Measurements from ENCODE around the gene TPST1. TPM values are rescaled to one million over a fixed set of nuclear protein-coding genes. Genes with fewer than 3 reads are reported as not detected.

Gene TPST1
- total RNA-seq, 1 donor from 2014 or later = 30.0 TPM

- Mint-ChIP-seq H3K36me3 (ENCODE audit: low read depth) (no peaks in the 10 kb centered on the region), H3K27ac (ENCODE audit: unreplicated experiment) (no peak overlapping the region), H3K4me3 (ENCODE audit: unreplicated experiment) (no peak overlapping the region), H3K9me3 (ENCODE audit: low read depth) (no peaks in the 10 kb centered on the region), H3K4me1 (ENCODE audit: low read depth) (peaks cover 63% of the 10 kb centered on the region), H3K27me3 (ENCODE audit: low read depth) (no peaks in the 10 kb centered on the region)
- no peak for TF ChIP-seq CTCF (IDR thresholded peaks at IDR 0.05)
- DNase-seq (ENCODE audit: low spot score) = no peak
Measured at GRCh38 chr7:66279912-66280311, 74.8 kb downstream of the TPST1 start.

- Mint-ChIP-seq H3K36me3 (ENCODE audit: low read depth) (no peaks in the 10 kb centered on the region), H3K4me3 (ENCODE audit: unreplicated experiment) (peak overlapping the region; percentile 29), H3K27me3 (ENCODE audit: low read depth) (no peaks in the 10 kb centered on the region), H3K27ac (ENCODE audit: unreplicated experiment) (peak overlapping the region; percentile 94), H3K9me3 (ENCODE audit: low read depth) (no peaks in the 10 kb centered on the region), H3K4me1 (ENCODE audit: low read depth) (peaks cover 58% of the 10 kb centered on the region)
- no peak for DNase-seq (ENCODE audit: low spot score)
- no peak for TF ChIP-seq CTCF (IDR thresholded peaks at IDR 0.05)
Measured at GRCh38 chr7:66281678-66282590, 76.8 kb downstream of the TPST1 start.

GRCh38 chr7:66282591-66282935 is 77.4 kb downstream of the TPST1 start:
- Mint-ChIP-seq H3K27me3 (ENCODE audit: low read depth) (no peaks in the 10 kb centered on the region), H3K9me3 (ENCODE audit: low read depth) (no peaks in the 10 kb centered on the region), H3K36me3 (ENCODE audit: low read depth) (no peaks in the 10 kb centered on the region), H3K4me1 (ENCODE audit: low read depth) (peaks cover 52% of the 10 kb centered on the region), H3K4me3 (ENCODE audit: unreplicated experiment) (no peak overlapping the region), H3K27ac (ENCODE audit: unreplicated experiment) (peak overlapping the region; percentile 94)
- no peak for TF ChIP-seq CTCF (IDR thresholded peaks at IDR 0.05)
- DNase-seq (ENCODE audit: low spot score) = no peak

- H3K27me3 Mint-ChIP-seq (ENCODE audit: low read depth) = no peaks in the 10 kb centered on the region
- DNase-seq (ENCODE audit: low spot score) = no peak
- H3K27ac Mint-ChIP-seq (ENCODE audit: unreplicated experiment) = peak overlapping the region; percentile 94
- TF ChIP-seq CTCF (IDR thresholded peaks at IDR 0.05) = no peak
- H3K4me3 Mint-ChIP-seq (ENCODE audit: unreplicated experiment) = no peak overlapping the region
- peaks cover 48% of the 10 kb centered on the region for H3K4me1 Mint-ChIP-seq (ENCODE audit: low read depth)
- H3K36me3 Mint-ChIP-seq (ENCODE audit: low read depth) = no peaks in the 10 kb centered on the region
- no peaks in the 10 kb centered on the region for H3K9me3 Mint-ChIP-seq (ENCODE audit: low read depth)
Measured at GRCh38 chr7:66283003-66283920, 78.1 kb downstream of the TPST1 start.

- H3K9me3 Mint-ChIP-seq (ENCODE audit: low read depth) = peaks cover 19% of the 10 kb centered on the region
- no peak overlapping the region for H3K27ac Mint-ChIP-seq (ENCODE audit: unreplicated experiment)
- peaks cover 12% of the 10 kb centered on the region for H3K36me3 Mint-ChIP-seq (ENCODE audit: low read depth)
Measured at GRCh38 chr7:66296001-66296521, 90.9 kb downstream of the TPST1 start.

More at GRCh38 chr7:66296001-66296521, 90.9 kb downstream of the TPST1 start:
- peaks cover 13% of the 10 kb centered on the region for H3K4me1 Mint-ChIP-seq (ENCODE audit: low read depth)
- TF ChIP-seq CTCF (IDR thresholded peaks at IDR 0.05) = no peak
- H3K27me3 Mint-ChIP-seq (ENCODE audit: low read depth) = no peaks in the 10 kb centered on the region
- H3K4me3 Mint-ChIP-seq (ENCODE audit: unreplicated experiment) = no peak overlapping the region
- no peak for DNase-seq (ENCODE audit: low spot score)

All from chondrocyte (in vitro differentiated cells).